GM18909 (cell line): ENCODE results near the gene USP30.
"Not testable (repeated sequence)": the region's sequence is repeated elsewhere in the genome, so short reads cannot be mapped to it uniquely, and the experiment has no call there.

Experiments
- ATAC-seq: cut with Tn5 transposase; IDR thresholded peaks from one replicate; pipeline ENCODE4 v1.9.1; 2021; ENCODE audit warnings: mild to moderate bottlenecking; ENCODE audit not compliant: unreplicated experiment, poor library complexity

USP30 gene, protein sequence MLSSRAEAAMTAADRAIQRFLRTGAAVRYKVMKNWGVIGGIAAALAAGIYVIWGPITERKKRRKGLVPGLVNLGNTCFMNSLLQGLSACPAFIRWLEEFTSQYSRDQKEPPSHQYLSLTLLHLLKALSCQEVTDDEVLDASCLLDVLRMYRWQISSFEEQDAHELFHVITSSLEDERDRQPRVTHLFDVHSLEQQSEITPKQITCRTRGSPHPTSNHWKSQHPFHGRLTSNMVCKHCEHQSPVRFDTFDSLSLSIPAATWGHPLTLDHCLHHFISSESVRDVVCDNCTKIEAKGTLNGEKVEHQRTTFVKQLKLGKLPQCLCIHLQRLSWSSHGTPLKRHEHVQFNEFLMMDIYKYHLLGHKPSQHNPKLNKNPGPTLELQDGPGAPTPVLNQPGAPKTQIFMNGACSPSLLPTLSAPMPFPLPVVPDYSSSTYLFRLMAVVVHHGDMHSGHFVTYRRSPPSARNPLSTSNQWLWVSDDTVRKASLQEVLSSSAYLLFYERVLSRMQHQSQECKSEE

DNA sequence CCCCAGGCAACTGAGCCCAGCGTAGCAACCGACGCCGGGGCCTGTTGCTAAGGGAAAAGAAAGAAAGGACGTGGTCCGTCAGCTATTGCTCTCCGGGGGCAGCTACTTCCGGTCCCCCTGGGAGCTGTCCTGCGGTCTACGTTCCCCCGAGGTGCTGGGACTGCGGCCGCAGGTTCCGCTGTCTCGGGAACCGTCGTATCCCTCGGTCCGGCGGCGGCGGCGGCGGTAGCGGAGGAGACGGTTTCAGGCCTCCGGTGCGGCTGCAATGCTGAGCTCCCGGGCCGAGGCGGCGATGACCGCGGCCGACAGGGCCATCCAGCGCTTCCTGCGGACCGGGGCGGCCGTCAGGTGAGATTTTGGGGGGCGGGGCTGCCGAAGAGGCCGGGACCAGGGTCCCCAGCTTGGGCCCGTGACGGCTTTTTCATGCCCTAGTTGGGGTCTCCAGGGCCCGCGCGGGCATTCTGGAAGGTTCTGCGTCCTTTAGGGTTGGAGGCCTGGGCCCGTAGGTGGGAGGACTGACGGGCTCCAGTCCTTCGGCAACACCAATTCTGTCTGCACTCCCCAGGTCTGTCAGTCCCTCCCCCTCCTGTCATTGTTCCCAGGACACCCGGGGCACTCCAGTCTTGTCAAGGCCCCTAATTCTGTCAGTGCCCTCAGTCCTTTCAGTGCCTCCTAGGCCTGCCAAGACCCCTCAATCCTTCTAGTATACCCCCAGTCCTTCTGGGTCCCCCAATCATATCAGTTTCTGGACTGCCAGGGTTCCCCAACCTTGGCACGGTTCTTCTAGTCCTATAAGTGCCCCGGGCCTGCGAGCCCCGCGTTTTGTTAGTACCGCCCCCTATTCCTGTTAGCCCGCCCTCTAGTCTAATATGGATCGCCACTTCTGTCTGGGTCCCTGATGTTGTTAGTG is at the start of gene USP30:
USP30 (plus strand) TSS at position 163 of the 910 bp plus-strand sequence; CDS start at position 266, 103 bp downstream.
- peak; percentile 75 for ATAC-seq

DNA sequence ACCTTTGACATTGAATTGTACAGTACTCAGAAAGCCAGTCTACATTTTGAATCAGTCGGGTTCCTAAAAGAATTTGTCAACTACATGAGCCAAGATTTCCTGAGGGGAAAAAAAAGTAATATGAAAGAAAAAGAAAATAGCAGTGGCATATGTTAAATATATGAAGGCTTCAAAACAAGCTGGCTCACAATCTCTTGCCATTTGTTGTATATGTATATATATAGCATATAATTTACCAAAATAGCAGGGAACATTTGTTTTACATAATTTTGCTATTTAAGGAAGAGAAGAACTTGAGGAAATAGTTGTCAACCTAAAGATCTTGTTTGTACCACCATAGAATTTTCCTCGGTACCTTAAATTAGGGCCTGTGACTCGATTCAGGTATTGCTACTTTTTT is 48.4 kb upstream of the USP30 start:
- ATAC-seq, result no peak

DNA sequence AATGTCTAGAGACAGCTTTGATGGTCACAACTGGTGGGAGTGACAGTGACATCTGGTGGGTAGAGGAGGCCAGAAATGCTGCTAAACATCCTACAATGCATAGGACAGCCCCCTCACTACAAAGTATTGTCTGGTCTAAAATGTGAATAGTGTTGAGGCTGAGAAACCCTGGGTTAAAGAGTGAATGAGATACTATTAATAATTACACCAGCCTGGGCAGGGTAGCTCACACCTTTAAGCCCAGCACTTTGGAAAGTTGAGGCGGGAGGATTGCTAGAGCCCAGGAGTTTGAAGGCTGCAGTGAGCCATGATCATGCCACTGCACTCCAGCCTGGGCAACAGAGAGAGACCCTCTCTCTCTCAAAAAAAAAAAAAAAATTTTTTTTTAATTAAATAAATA is 42.6 kb upstream of the USP30 start:
- no peak for ATAC-seq

DNA sequence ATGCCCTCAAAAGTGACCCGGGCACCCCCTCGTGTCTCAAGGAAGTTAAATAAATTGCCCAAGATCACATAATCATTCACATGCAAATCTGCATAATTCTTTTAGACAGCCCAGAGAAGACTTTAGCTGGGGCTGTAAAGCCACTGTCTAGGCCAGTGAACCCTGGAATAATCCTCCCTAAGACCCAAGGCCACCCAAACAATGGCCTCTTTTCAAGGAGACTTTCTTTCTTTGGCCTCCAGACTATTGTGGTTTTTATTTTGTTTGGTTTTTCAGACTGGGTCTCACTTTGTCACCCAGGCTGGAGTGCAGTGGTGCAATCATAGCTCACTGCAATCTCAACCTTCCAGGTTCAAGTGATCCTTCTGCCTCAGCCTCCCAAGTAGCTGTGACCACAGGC is 42.1 kb upstream of the USP30 start:
- no peak for ATAC-seq

DNA sequence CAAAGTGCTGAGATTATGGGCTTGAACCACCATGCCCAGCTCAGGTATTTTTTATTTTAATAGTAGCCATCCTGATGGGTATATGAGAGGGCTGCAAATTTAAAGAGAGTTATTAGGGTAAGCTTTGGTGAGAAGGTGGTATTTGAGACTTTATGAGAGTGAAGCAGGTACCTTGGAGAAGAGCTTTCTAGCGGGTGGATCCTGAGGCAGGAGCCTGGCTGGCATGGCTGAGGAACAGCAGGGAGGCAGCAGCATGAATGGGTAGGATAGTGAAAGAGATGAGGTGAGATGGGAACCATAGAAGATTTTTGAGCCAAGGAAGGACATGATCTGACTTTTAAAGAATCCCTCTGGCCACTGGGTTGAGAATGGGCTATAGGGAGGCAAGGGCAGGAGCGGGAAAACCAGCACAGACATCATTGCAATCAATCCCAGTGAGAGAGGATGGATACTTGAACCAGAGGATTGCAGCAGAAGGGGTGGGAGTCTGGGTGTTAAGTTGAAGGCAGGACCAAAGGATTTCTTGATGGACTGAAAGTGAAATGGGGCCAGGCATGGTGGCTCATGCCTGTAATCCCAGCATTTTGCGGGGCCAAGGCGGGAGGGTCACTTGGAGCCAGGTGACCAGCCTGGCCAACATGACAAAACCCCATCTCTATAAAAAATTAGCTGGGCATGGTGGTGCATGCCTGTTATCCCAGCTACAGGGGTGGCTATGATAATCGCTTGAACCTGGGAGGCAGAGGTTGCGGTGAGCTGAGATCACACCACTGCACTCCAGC is 37.2 kb upstream of the USP30 start:
- no peak for ATAC-seq

DNA sequence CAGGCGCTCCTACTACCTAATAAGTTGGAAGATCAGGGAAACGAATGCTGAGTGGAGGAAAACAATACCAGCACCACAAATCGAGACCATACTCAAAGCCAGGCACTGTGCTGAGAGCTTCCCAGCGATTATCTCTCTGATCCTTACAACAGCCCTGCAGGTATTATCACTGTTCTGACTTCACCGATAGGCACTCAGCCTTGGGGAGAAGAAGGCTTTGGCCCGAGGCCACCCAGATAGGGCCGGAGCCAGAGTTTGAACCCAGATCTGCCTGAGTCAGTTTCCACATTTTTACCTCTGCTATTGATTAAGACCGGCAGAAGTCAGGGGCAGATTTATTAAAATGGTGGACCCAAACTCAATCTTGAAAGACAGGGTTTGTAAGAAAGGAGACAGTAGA is 36.4 kb upstream of the USP30 start:
- no peak for ATAC-seq

DNA sequence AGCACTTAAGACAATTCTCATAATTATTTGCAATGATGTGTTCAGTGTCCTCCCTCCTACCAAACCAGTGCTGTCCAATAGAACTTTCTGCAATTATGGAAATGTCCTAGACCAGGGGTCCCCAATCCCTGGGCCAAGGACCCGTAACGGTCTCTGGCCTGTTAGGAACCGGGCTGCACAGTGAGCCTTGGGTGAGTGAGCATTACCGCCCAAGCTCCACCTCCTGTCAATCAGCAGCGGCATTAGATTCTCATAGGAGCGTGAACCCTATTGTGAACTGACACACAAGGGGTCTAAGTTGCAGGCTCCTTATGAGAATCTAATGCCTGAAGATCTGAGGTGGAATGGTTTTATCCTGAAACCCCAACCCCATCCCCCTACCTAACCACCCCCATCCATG is 35.4 kb upstream of the USP30 start:
- no peak for ATAC-seq

DNA sequence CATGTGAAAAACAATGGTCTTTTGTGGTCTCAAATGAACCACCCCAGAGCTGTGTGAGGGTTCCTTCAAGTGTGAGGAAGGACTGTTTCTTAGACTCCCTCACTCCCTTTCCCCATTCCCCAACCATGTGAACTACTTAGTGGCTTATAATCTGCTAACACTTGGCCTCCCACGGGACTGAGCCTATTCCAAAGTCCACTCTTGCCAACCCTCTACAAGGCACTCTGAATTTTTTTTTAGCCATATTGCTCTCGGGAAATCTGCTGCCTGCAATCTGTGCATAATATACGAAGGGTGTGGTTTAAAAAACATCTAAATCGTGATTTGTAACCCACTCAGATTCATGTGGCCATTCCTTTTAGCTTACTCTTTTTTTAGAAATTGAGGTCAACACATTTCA is 34.1 kb upstream of the USP30 start:
- ATAC-seq, result no peak

DNA sequence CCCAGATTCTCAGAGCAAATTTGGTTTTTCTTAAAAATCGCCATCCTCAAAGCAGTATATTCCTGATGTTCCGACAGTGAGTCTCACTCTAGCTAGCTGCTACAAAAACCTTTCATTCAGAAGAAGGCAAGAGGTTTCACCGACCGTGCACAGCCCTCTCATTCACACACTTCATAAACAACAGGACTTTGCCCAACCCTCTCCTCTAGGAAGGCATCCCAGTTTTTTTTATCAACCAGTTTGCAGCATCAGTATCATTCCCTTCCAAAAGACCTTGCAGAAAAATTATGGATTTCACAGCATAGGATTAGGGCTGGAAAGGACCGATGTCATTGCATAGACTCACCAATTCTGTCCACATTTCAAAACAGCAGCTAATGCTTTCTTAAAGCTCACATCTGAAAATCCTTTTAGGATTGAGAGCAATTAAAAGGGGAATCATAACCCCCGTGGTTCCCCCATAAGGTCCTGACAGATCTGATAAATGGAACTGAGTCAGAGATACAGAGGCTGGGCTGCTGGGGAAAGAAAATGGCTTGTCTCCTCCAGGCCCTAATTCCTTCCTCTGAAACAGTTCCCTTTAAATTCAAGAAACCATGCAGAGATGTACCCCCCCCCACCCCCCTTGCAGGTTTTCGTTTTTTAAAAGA is 32.1 kb upstream of the USP30 start:
- ATAC-seq, result no peak

DNA sequence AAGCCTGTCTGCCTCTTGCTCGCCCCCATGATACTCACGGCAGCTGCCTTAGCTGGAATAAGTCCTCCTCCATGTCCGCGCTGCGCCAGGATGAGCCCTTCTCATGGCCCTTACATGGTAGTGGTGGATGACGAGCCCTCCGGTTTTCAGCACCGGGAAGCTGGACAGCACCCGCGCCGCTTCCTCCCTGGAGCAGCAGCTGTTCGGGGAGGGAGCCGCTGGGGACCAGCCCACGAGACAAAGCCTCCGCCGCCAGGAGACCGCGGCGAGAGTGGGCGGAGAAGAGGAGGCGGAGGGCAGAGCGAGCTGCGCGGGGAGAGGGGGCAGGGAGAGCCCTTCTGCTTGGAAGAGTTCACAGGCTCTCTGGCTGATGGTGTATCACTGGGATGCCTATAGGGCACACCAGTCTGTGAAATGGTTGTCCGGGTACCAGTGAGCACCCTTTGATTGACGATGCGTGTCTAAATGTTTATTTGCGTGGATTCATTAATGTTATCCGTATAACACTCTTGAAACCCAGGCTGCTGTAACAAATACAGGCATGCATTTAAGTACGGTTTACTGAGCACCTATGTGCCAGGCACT is 31.5 kb upstream of the USP30 start, which contains the start of gene SVOP:
SVOP (minus strand) TSS at position 273 of the 585 bp plus-strand sequence; CDS start at position 73, 200 bp downstream.
- no peak for ATAC-seq

DNA sequence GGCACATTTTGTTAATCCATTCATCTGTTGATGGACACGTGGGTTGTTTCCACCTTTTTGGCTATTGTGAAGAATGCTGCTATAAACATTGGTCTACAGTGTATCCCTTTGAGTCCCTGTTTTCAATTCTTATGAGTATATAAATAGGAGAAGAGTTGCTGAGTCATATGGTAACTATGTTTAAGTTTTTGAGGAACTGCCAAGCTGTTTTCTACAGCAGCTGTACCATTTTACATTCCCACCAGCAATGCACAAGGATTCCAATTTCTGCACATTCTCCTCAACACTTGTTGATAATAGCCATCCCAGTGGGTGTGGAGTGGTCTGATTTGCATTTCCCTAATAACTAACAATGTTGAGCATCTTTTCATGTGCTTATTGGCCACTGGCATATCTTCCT is 24.6 kb upstream of the USP30 start:
- no peak for ATAC-seq

DNA sequence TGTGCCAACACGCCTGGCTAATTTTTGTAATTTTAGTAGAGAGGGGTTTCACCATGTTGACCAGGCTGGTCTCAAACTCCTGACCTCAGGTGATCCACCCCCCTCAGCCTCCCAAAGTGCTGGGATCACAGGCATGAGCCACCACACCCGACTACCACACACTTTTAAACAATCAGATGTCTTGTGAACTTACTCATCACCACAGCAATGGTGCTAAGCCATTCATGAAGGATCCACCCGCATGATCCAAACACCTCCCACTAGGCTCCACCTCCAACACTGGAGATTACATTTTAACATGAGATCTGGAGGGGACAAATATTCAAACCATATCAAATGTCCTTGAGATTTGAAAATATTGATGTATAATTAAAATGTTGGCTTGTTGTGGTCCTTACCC is 23.8 kb upstream of the USP30 start:
- not testable (repeated sequence) for ATAC-seq

DNA sequence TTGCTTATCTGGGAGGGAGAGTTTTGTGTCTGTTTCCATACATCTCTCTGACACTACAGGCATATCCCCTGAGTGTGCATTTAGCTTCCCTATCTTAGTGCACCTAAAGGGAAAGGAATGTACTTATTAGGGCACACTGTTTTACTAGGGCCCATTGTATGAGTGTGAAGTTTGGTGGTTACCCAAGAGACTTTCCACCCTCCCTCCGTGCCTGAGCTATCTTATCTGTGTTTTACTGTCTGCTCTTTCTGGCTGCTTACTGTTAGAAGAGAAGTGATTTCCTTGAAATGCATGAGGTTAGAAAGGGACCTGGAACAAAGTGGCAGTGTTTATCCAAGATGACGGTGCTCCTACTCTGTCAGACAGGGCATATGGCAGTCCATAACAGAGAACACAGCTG is 23.0 kb upstream of the USP30 start:
- no peak for ATAC-seq

DNA sequence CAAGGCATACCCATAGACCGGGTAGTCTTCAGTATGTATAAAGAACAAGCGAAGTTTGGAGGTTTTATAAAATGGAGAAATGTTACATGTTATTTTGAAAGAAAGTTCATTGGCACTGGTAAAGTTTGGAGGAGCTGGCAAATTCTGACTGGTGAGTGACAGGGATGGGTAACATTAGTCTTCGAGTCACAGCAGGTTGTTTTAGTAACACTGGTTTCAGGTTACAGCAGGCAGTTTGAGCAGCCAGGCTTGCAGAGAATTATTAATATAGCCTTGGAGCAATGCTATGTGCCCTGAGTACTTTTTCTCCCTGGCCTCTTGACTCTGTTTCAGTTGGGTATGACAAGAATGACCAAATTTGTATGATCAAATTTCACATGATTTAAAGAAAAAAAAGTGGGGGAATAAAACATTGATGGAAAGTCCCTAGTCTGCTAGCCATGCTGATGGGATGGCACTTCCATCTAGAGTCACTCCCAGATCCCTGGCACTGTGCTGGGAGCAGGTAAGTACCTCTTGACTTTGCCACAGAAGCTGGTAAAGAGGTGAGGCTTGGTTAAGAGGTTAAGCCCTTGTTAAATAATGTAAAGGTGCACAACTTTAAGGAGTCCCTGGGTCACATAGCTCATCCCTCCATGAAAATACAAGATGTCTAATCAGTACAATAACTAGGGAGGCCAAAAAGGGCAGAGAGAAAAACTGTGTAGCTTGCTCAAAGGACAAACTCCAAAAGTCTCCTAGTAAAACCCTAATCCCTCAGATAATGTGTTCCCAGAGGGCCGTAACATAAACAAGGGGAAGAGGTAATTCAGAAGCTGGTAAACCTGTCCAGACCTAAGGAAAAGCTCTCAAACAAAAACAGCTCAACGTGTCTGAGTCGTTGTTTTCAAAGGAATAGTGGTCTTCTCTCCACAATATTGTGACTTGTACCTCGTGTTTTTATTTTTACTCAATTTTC is 18.9 kb upstream of the USP30 start:
- ATAC-seq, result no peak

DNA sequence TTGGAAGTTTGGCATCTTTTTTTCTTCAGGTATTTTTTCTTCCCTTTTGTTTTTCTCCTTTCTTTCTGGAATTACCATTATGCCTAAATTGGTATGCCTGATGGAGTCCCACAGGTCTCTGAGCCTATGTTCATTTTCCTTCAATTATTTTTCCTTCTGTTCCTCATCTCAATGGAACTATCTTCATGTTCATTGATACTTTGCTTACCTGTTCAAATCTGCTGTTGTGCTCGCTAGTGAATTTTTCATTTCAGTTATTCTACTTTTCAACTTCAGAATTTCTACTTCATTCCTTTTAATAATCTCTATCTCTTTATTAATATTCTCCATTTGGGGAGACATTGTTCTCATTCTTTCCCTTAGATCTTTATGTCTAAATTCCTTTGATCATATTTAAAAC is 15.4 kb upstream of the USP30 start:
- no peak for ATAC-seq

DNA sequence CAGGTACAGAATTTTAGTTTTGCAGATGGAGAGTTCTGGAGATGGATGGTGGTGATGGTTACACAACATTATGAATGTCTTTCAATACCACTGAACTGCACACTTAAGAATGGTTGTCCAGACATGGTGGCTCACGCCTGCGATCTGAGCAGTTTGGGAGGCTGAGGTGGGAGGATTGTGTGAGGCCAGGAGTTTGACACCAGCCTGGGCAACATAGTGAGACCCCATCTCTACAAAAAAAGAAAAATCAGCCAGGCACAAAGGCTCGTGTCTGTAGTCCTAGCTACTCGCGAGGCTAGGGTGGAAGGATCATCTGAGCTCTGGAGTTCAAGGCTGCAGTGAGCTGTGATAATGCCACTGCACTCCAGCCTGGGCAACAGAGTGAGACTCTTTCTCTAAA is 8.1 kb upstream of the USP30 start:
- ATAC-seq, result no peak

DNA sequence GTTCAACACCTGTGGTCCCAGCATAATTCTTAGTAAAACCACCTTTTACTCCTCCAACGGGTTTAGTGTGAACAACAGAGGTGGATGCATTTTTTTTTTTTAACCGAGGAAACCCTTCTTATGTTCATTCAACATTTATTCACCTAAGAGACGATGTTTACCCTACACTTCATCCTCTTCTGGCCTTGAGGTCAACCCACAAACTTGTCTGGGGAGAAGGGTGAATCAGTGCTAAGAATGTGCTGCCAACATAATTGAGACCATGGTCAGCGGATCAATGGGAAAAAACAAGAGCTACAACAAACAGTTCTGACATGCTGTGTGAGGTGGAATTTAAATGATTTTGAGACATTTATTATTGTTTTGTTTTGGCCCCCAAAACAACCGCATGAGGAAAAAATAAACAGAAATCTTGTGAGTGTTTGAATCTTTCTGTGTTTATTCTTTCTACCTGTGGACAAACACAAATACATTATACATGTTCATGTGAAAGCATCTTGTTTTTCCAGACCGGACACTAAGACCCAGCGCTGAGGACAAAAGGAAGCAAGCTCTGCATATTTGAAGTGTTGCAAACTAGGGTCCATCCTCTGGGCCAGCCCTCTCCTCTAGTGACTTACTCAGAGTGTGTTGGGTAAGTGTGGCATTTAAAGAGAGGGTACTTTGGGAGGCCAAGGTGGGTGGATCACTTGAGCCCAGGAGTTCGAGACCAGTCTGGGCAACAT is 5.1 kb upstream of the USP30 start:
- ATAC-seq, result no peak

DNA sequence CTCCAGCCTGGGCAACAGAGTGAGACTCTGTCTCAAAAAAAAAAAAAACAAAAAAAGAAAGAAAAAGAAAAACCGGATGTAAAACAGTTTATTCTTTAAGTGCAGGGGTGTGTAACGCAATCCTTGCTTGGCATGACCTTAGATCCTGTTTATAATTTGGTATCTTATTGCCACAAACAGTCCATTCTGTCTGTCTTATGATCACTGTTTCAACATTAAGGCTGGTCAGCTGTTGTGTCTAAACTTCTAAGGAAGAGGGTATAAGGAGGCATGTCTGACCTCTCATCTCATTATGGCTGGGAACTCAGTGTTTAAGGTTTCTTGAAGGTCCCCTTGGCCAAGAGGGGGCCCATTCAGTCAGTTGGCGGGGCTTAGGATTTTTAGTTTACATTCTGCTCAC is 3.7 kb upstream of the USP30 start:
- not testable (repeated sequence) for ATAC-seq
